MV-4-11 (cell line): ENCODE data around the gene GIMAP4.
"Not testable (repeated sequence)": the region's sequence is repeated elsewhere in the genome, so short reads cannot be mapped to it uniquely, and the experiment has no call there.

Experiments
- DNase-seq: peaks from one replicate; lab custom pipeline; 2025; lab: John Stamatoyannopoulos, UW

GIMAP4 gene

DNA sequence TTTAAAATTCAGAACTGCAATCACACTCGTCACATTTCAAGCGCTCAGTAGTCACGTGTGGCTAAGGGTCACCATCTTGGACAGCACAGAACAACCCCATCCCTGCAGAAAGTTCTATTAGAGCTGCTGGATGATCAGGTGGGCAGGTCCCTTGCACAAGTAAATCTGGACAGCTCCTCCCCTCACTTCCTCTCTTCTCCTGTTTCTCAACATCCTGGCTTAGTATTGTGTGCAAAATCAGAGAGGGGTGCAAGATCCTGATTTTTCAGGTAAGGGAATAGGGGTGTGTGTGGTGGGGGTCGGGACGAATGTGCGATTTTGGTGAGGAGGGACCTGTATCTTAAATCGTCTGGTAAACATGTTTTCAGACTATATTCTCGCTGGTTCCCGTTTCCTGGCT, at the start of gene GIMAP4:
GIMAP4 (plus strand) TSS at position 222 of the 400 bp plus-strand sequence. CDS start 2,512 bp downstream, outside the sequence.
- DNase-seq: no peak

DNA sequence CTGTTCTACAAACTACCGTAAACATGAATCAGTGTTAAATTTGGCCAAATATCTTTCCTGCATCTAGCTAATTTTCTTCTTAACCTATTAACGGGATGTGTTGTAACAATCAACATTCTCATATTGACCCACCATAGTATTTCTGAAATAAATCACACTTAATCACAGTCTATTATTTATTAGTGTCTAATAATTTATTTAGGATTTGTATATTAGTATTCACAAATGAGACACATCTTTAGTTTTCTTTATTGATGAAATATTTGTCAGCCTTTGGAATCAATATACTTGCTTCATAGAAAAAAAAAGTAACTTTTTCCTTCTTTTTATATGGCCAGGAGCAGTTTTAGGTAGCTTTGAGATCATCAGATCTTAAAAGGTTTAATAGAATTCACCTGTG, 47.9 kb upstream of the GIMAP4 start:
- no peak for DNase-seq

DNA sequence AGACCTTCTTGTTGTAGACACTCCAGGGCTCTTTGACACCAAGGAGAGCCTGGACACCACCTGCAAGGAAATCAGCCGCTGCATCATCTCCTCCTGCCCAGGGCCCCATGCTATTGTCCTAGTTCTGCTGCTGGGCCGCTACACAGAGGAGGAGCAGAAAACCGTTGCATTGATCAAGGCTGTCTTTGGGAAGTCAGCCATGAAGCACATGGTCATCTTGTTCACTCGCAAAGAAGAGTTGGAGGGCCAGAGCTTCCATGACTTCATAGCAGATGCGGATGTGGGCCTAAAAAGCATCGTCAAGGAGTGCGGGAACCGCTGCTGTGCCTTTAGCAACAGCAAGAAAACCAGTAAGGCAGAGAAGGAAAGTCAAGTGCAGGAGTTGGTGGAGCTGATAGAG, 47.0 kb upstream of the GIMAP4 start:
- no peak for DNase-seq

DNA sequence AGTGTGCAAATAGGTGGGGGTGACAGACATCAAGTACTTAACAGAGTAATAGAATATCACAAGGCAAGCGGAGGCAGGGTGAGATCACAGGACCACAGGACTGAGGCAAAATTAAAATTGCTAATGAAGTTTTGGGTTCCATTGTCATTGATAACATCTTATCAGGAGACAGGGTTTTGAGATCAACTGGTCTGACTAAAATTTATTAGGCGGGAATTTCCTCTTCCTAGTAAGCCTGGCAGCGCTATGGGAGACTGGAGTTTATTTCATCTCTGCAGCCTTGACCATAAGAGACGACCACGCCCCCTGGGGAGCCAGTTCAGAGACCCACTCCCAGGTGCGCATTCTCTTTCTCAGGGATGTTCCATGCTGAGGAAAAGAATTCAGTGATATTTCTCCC, 44.3 kb upstream of the GIMAP4 start:
- not testable (repeated sequence) for DNase-seq

DNA sequence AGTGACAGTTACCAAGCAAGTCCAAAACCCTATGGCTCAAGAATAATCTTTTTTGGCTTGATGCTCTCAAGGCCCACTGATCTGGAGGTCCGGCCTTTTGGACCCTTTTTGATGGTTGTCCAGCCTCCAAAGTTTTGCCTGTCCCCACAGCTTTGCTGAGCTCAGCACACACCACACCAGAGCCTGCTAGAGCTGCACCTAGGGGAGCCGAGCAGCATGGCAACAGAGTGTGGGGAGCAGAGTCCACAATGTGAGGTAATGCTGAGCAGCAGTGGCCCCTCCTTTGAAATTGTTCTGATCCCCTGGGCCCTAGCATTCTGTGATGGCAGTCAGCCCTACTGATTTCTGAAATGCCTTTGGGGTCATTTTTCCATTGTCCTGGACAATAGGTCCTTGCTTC, 43.2 kb upstream of the GIMAP4 start:
- no peak for DNase-seq

DNA sequence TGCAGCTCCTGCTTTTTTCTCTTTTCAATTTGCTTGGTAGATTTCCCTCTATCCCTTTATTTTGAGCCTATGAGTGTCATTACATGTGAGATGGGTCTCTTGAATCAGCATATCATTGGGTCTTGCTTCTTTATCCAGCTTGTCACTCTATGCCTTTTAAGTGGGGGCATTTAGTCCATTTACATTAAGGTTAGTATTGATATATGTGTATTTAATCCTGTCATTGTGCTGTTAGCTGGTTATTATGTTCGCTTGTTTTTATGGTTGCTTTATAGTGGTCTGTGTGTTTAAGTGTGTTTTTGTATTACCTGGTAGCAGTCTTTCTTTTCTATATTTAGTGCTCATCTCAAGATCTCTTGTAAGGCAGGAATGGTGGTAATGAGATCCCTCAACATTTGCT, 35.5 kb upstream of the GIMAP4 start:
- no peak for DNase-seq

DNA sequence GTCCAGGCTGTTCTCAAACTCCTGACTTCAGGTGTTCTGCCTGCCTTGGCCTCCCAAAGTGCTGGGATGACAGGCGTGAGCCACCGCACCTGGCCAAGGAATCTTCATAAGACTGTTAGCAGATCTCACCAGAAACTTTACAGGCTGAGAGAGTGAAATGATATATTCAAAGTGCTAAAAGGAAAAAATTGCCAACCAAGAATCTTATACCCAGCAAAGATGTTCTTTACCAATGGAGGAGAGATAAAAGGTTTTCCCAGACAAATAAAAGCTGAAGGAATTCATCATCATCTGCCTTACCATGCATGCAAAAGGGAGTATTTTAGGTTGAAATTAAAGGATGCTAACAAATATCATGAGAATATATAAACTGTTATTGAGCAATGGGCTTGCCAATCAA, 28.9 kb upstream of the GIMAP4 start:
- DNase-seq: no peak

DNA sequence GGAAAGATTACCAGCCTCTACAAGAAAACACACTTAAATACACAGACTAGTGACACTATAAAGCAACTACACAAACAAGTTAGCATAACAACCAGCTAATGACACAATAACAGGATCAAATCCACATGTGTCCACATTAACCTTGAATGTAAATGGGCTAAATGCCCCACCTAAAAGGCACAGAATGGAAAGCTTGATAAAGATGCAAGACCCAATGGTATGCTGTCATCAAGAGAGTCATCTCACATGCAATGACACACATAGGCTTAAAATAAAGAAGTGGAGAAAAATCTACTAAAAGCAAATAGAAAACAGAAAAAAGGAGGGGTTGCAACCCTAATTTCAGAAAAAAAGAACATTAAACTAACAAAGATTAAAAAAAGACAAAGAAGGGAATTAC, 14.0 kb upstream of the GIMAP4 start:
- DNase-seq: no peak

DNA sequence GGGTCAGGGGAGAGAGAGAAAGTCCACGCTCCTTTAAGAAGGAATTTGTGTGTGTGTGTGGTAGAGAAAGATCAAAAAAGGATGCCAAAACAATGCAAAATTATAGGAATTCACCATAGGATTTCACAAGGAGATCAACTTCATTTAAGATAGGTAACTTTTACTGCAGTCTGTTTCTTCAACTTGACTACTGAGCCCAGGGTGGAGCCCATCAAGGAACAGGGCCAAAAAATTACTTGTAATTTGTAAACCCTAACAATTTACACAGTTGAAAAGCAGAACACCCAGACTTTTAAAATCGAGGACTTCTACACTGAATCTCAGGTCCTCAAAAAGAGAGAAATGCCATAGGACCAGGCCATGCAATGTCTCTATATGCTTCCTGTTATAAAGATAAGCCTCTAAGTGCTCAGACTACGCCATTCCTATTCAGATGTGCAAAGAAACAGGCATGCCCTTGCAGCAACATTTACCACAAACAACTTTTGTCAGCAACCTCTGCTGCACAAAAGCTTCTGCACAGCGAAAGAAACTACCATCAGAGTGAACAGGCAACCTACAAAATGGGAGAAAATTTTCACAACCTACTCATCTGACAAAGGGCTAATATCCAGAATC, 10.6 kb upstream of the GIMAP4 start:
- DNase-seq: peak; percentile 9

DNA sequence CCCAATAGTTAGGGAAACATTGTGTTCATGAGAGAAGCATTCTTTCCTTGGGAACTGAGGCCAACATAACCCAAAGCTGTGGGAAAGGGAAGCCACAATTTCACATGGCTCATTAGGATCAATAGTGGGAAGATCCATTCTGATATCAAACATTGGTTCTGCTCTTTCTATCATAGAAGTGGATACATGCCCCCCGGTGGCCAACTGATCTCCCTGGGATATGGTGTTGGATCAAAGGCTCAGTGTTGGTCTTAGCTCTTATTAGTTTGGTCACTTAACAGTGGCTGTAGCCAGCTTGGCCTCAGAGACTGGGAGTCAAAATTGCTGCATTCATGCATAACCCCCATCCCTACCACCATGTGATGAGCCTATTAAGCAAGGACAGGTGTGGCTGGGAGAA, 6.7 kb upstream of the GIMAP4 start:
- no peak for DNase-seq

DNA sequence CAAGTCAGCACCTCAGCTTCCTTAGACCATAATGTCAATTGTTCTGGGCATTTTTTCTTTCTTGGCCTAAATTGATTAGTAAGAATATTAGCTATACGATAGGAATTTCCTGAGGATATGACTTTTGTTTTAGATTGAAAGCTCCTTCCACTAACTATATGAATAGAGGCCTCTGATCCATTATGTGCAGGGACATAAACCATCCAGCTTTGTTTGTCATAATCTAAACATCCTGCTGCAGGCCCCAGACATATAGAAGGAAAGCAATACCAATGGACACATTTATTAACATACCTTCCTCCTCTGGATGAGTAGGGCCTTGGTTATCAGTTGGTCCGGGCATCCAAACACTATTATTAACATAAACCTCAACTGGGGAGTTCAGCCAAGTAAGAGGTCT, 4.3 kb upstream of the GIMAP4 start:
- no peak for DNase-seq

DNA sequence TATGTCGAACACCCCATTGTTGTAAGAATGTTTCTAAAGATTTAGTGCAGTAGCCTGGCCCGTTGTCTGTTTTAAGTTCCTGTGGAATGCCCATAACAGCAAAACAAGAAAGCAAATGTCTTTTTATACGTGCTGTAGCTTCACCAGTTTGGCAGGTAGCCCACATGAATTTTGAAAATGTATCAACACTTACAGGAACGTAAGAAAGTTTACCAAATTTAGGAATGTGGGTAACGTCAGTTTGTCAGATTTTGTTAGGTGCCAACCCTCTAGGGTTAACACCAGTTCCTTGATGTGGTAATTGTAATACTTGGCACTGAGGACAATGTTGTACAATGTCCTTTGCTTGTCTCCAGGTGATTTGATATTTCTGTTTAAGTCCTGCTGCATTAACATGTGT, 3.2 kb upstream of the GIMAP4 start:
- DNase-seq: no peak

DNA sequence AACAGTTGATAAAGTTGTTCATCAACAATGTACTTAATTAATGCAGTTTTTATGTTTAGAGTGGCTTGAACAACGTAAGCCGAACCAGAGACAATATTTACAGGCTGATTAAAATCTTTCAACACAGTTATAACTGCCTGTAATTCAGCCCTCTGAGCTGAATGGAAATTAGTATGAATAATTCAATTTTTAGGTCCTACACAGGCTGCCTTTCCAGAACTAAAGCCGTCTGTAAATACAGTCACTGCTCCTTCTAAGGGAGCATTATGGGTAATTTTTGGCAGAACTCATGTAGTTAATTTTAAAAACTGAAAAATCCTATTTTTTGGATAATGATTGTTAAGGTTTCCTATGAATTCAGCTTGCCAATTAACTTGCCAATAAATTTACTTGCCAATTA, 2.6 kb upstream of the GIMAP4 start:
- DNase-seq: no peak

DNA sequence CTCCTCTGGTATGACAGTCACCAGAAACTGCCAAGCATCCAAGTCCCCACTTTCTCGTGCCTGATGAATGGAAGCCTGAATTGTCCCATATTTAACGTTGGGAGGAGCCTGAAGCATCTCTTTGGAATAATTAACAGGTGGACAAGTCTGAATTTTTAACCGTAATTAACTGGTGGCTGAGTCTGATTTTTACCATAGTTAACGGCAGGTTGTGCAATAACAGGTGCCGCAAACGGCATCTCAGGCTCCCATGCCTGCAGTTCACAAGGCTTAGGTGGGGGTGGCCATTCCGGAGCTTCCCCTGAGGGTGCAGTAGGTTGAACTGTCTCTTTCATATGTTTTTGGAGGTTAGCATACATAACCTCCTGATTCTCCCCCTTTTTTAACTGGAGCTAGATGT, 2.0 kb upstream of the GIMAP4 start:
- no peak for DNase-seq

DNA sequence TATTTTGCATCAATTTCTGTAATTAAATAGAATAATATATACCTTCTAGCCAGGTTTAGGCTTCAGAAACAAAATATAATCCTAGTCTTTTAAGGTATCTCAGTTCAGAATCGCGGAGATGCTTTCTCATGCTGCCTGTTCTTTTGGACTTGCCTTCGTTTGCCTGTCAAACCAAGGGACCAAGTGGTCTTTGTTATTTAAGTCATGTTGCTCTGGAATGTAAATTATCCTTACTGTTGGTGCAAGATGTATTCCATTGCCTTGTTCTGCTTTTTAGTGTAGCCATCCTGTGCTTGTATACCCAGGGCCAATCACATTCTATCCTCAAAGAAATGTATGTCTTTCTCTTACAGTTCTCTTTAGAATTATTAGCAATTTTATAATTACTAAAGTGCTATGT, 1.1 kb upstream of the GIMAP4 start:
- no peak for DNase-seq

DNA sequence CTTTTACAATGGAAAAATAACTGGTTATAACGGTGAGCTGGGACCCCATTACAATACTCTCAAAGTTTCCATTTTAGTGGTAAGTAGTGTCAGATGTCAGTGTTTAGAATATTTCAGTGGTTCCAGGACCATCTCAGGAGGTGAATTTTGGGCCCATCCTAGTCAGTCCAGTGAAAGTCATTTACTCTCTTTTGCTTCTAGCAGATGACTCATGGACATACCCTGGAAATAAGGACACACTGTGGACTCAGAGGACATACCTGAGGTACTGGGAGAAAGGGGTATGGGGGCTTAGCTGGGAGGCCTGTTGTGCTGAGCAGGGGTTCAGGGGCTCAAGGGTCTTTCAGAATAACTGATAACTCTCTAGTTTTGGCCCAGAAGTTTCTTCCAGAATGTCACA, 618 bp upstream of the GIMAP4 start:
- no peak for DNase-seq

DNA sequence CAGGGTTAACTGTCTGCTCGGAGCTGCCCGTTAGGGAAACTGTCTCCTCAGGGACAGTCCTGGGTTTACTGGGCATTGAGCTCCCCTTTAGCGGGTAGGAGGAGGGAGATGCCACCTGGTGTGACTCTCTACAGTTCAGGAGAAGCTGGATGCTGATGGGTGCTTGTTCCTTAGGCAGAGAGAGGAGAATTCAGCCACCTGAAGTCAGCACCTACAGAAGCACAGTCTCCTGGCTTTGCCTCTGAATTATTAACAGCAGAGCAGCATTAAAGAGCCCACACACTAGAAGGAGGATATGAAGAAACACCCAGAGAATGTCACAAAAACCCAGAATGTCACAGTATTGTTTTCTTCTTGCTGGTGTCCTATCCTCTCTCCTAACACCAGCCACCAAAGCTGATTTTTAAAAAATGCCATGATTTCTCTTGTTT, 696 bp downstream of the GIMAP4 start:
- no peak for DNase-seq

DNA sequence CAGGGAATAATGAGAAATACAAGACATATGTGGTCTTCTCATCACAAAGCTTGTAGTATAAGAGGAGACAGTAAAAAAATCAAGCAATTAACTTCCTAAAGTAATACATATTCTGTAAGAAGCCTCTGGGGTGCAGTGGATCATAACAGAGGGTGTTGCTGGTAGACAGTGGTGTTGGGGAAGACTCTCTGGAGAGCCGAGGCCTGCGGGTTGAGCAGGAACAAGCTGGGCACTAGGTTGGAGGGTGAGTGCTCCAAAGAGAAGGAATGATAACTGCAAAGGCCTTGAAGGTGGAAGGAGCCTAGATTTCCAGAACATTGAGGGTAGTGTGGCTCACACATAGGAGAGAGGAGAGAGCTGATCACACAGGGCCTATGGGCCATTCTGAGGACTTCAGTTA, 1.5 kb downstream of the GIMAP4 start:
- no peak for DNase-seq

DNA sequence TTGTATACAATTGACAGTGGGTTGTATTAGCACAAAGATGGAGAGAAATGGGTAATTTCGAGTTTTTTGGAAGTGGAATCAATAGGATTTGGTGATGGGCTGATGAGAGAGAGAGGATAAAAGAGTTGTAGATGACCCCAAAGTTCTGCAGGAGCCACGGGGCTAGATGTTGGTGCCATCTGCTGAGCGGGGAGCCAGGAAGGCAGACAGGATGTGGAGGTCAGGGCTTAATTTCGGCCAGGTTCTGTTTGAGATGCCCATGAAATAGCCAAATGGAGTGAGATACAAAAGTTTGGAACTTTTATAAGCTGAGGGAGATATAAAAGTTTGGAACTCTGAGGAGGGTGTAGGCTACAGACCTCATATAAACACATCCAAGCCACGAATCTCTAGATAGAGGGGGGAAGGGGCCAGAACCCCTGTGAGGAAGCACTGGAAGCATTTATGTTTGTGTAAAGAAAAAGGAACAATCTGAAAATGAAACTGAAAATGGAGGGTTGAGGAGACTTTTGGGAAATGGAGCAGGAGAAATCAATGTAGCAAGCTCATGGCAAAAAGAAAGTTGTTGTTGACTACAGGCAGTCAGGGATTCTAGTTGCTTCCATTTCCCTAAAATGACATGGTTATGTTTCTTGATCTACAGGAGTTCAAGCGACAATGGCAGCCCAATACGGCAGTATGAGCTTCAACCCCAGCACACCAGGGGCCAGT, 2.2 kb downstream of the GIMAP4 start:
- peak; percentile 46 for DNase-seq

DNA sequence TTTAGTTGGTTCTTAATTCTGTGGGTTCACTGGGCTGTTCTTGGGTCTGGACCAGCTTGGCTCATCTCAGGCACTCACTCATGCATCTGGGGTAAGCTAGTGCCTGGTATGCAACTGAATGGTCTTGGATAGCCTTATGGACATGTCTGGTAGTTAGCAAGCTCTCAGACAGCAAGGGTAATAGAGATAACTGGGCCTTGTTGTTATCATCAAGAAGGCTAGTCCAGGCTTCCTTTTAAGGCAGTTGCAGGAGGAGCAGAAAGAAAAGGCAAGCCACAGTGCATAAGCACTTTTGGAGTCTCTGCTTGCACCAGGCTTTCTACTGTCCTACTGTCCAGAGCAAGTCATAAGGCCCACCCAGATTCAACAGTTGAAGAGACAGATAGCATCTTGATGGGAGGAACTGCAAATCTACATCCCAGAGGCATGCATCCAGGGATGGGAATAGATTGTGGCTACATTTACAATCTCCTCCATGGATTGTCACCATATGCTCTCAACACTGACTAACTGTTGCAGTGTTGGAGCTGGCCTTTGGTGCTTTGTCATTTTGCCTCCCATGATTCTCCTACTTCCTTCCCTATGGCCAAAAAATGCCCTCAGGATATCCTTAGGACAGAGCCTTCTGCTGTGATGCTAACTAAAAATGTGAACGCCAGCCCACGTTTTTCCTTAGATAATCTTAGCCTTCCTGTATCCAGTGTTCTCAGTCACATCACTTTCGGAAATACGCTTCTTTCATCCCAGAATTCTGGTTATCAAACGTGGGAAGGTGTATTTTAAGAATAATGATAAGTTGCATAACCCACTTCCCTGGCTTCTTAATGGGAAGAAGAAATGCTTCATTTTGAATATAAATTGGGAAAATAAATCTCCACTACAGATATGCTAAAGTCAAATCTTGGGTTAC, 3.6 kb downstream of the GIMAP4 start:
- no peak for DNase-seq

DNA sequence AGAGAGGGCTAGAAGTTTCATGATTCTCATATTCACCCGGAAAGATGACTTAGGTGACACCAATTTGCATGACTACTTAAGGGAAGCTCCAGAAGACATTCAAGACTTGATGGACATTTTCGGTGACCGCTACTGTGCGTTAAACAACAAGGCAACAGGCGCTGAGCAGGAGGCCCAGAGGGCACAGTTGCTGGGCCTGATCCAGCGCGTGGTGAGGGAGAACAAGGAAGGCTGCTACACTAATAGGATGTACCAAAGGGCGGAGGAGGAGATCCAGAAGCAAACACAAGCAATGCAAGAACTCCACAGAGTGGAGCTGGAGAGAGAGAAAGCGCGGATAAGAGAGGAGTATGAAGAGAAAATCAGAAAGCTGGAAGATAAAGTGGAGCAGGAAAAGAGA, 5.3 kb downstream of the GIMAP4 start:
- DNase-seq: no peak

DNA sequence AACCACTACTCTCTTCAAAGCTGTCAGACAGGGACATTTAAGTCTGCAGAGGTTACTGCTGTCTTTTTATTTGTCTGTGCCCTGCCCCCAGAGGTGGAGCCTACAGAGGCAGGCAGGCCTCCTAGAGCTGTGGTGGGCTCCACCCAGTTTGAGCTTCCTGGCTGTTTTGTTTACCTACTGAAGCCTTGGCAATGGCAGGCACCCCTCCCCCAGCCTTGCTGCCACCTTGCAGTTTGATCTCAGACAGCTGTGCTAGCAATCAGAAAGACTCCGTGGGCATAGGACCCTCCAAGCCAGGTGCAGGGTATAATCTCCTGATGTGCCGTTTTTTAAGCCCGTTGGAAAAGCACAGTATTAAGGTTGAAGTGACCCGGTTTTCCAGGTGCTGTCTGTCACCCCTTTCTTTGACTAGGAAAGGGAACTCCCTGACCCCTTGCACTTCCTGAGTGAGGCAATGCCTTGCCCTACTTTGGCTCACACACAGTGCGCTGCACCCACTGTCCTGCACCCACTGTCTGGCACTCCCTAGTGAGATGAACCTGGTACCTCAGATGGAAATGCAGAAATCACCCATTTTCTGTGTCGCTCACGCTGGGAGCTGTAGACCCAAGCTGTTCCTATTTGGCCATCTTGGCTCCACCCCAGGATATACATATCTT, 12.9 kb downstream of the GIMAP4 start:
- not testable (repeated sequence) for DNase-seq
